ENCODE data around the gene DSCAM. TPM values are rescaled to one million over a fixed set of nuclear protein-coding genes. Genes with fewer than 3 reads are reported as not detected.

The DSCAM gene
- polyA plus RNA-seq, 3 donors = not detected

- no CpG with 5 or more reads among the region's 1 CpG for WGBS (ENCODE audit: insufficient coverage)
- no peaks in the 10 kb centered on the region for H3K36me3 ChIP-seq (replicated peaks in 1 of 2; ENCODE audit: control insufficient read depth in 1 of 2, insufficient read depth in 2 of 2, low read length in 2 of 2)
- no peaks in the 10 kb centered on the region for H3K4me1 ChIP-seq (ENCODE audit: control insufficient read depth in 1 of 2, insufficient read depth in 2 of 2, low read length in 2 of 2)
- no peak for TF ChIP-seq CTCF (IDR thresholded peaks at IDR 0.05)
- intact Hi-C loops (cut with micrococcal nuclease) = no loop called here
- Mint-ChIP-seq H3K36me3 (no peaks in the 10 kb centered on the region), H3K27me3 (ENCODE audit: low read depth in 3 of 3) (peaks cover 0 to 2% (median 0%) of the 10 kb centered on the region in 3 donors), H3K4me1 (no peaks in the 10 kb centered on the region), H3K9me3 (peaks cover 3 to 19% (median 9%) of the 10 kb centered on the region in 7 donors), H3K27ac (no peak overlapping the region), H3K4me3 (no peak overlapping the region)
- H3K4me3 ChIP-seq (replicated peaks in 1 of 3; ENCODE audit: low read depth in 2 of 3, low read length in 3 of 3) = no peak overlapping the region
- peaks cover 5% of the 10 kb centered on the region in 2 donors for H3K9me3 ChIP-seq (replicated peaks in 1 of 2; ENCODE audit: control insufficient read depth in 1 of 2, insufficient read depth in 1 of 2, low read length in 2 of 2)
- no peaks in the 10 kb centered on the region for H3K27me3 ChIP-seq (ENCODE audit: control insufficient read depth in 2 of 2, insufficient read depth in 2 of 2, low read length in 2 of 2)
- no peak overlapping the region for H3K9ac ChIP-seq (ENCODE audit: insufficient read depth, low read length, poor library complexity, severe bottlenecking)
- no peaks in the 10 kb centered on the region for H4K20me1 ChIP-seq (ENCODE audit: insufficient read depth, low read length)
- no peak overlapping the region for H3K27ac ChIP-seq (ENCODE audit: low read depth in 1 of 2, low read length in 2 of 2)
- no peak overlapping the region for H2AFZ ChIP-seq (ENCODE audit: insufficient read depth, low read depth, low read length, poor library complexity, severe bottlenecking)
- H3K79me2 ChIP-seq (ENCODE audit: insufficient read depth, low read length) = no peaks in the 10 kb centered on the region
- no peak overlapping the region for H3K4me2 ChIP-seq (replicated peaks; ENCODE audit: extremely low read depth, low read length, poor library complexity, severe bottlenecking)
- DNase-seq = no peak
Measured at GRCh38 chr21:40731206-40731605, 115.8 kb downstream of the DSCAM start.

DNA sequence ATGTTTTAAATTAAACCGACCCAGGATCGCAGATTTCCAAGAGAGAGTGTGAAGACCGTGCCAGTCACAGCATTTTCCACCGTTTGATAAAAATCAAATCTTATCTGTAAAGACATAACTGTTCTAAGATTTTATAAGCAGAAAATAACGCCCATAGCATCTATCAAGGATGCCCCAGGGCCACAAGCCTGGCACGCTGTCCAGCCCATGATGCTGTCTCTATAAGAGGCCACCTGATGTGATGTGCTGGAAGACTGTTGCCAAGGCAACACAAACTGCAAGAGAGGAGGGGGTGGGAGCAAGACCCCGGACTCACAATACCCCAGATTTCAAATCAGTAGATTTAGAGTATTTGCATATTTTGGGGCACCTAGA, 116.5 kb downstream of the DSCAM start:
- WGBS (ENCODE audit: insufficient coverage) = 92% methylated on average over 2 of the region's 7 CpGs
- no peak for TF ChIP-seq CTCF (IDR thresholded peaks at IDR 0.05)
- H3K27me3 Mint-ChIP-seq (ENCODE audit: low read depth in 3 of 3) = peaks cover 0 to 2% (median 0%) of the 10 kb centered on the region in 3 donors

More for the DNA sequence above, 116.5 kb downstream of the DSCAM start:
- no peaks in the 10 kb centered on the region for H3K36me3 Mint-ChIP-seq
- H3K79me2 ChIP-seq (ENCODE audit: insufficient read depth, low read length) = no peaks in the 10 kb centered on the region
- no peaks in the 10 kb centered on the region for H3K4me1 ChIP-seq (ENCODE audit: control insufficient read depth in 1 of 2, insufficient read depth in 2 of 2, low read length in 2 of 2)
- H3K4me3 Mint-ChIP-seq = no peak overlapping the region
- no peak for DNase-seq
- H3K27ac ChIP-seq (ENCODE audit: low read depth in 1 of 2, low read length in 2 of 2) = no peak overlapping the region
- peaks cover 3 to 19% (median 9%) of the 10 kb centered on the region in 7 donors for H3K9me3 Mint-ChIP-seq
- no peak overlapping the region for H3K4me2 ChIP-seq (replicated peaks; ENCODE audit: extremely low read depth, low read length, poor library complexity, severe bottlenecking)
- H3K27ac Mint-ChIP-seq = no peak overlapping the region
- H2AFZ ChIP-seq (ENCODE audit: insufficient read depth, low read depth, low read length, poor library complexity, severe bottlenecking) = no peak overlapping the region
- H3K36me3 ChIP-seq (replicated peaks in 1 of 2; ENCODE audit: control insufficient read depth in 1 of 2, insufficient read depth in 2 of 2, low read length in 2 of 2) = no peaks in the 10 kb centered on the region
- H3K9ac ChIP-seq (ENCODE audit: insufficient read depth, low read length, poor library complexity, severe bottlenecking) = no peak overlapping the region
- H3K4me3 ChIP-seq (replicated peaks in 1 of 3; ENCODE audit: low read depth in 2 of 3, low read length in 3 of 3) = no peak overlapping the region
- H4K20me1 ChIP-seq (ENCODE audit: insufficient read depth, low read length) = no peaks in the 10 kb centered on the region
- intact Hi-C loops (cut with micrococcal nuclease) = no loop called here
- peaks cover 5 to 6% of the 10 kb centered on the region in 2 donors for H3K9me3 ChIP-seq (replicated peaks in 1 of 2; ENCODE audit: control insufficient read depth in 1 of 2, insufficient read depth in 1 of 2, low read length in 2 of 2)
- H3K4me1 Mint-ChIP-seq = no peaks in the 10 kb centered on the region
- no peaks in the 10 kb centered on the region for H3K27me3 ChIP-seq (ENCODE audit: control insufficient read depth in 2 of 2, insufficient read depth in 2 of 2, low read length in 2 of 2)
